Fibroblast of skin of left quadriceps (primary cell): ENCODE results near the gene KIRREL1.
"Not testable (repeated sequence)": the region's sequence is repeated elsewhere in the genome, so short reads cannot be mapped to it uniquely, and the experiment has no call there.

ENCODE experiments used
- DNase-seq, 2 experiments: peaks; one replicate each; pipeline ENCODE4 v3.0.0-alpha.2; 2013; ENCODE audit warnings: low read depth in 2 of 2

The KIRREL1 gene

GRCh38 chr1:158104891-158105290 lies 111.4 kb downstream of the KIRREL1 start:
- no peak for DNase-seq

GRCh38 chr1:158105352-158106095 lies 112.1 kb downstream of the KIRREL1 start:
- no peak for DNase-seq

GRCh38 chr1:158107916-158108315 lies 114.5 kb downstream of the KIRREL1 start:
- DNase-seq, result no peak

DNA sequence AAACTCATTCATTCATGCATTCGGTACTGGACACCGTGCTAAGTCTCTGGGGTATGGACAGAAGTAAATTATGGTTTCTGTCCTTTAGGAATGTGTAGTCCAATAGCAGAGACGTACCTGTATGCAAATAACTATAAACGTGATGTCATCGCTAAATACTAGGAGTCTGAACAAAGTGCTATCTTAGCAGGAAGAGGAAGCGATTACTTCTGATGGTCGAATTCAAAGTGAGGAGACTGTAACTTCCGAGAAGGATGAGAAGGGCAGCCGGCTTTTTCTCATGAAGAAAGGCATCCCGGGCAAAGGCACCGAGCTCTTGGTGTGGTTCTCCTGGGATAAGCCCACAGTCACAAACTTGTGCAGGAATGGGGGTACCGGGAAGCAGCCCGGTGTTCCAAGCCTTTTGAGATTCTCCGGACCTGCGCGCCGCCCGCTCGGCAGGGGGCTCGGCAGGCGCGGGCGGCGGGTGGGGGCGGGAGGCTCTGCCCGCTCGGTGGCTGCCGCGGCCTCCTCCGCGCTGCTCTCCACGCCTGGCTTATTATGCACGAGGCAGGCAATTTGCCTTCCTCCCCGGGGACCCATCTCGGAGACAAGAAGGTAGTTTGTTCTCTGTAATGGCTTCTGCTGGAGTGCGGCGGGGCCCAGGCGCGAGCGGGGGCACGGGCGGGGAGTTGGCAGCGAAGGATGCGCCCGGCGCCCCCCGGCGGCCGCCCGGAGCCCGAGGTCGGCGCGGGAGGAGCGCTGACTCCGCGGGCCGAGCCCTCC lies 119.7 kb downstream of the KIRREL1 start:
- DNase-seq, result no peak

GRCh38 chr1:158113759-158114127 lies 120.3 kb downstream of the KIRREL1 start:
- no peak for DNase-seq

DNA sequence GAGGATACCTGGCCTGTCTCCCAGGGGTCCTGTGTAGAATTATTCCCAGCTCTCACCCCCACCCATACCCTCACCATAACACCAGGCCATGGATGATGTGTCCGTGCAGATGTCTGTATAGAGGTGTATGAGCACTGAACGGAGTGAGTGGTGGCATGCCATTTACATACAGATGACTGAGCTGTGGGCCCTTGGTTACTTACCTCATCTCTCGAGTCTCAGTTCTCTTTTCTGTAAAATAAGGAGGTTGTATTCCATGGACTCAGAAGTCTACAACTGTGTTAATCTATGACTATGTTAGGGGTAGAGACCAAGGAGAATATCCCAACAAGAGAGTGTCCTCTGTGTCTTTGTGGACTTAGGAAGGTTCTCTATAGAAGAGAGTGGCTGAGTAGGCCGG lies 121.7 kb downstream of the KIRREL1 start:
- no peak for DNase-seq

DNA sequence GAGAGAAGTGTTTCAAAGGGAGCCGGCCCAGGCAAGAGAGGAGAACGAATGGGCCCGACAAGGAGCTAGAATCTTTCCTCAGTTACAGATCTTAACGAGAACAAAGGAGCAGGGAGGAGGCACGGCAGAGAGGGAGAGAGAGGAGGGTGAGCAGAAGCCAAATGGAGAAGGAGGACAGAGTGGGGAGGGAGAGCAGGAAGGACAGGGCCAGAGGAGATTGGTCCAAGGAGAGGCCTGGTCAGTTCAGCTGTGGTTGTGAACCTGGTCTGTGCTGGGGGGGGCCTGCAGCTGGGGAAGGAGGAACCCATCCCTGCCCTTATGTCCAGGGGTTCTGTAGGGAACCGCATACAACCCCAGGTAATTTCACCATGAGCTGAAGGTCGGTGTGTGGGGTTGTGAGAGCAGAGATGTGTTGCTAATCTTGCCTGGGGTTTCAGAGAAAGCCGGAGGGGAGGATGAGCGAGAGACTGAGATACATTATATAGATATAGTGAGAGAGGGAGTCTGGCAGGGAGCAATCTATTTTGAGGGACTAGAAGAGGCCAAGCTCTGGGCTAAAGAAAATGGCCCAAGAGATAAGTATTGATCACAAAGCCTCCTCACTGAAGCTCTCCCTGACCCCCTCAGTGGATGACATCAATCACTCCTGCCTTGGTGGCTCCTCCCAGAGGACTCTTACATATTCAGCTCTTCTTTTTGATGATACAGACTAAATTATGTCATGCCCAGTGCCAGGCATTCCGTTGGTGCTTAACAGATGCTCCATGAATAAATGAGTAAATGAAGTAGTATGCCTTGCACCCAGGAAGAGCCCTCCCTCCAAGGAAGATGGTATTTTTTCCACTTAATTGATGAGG lies 123.1 kb downstream of the KIRREL1 start:
- no peak for DNase-seq

DNA sequence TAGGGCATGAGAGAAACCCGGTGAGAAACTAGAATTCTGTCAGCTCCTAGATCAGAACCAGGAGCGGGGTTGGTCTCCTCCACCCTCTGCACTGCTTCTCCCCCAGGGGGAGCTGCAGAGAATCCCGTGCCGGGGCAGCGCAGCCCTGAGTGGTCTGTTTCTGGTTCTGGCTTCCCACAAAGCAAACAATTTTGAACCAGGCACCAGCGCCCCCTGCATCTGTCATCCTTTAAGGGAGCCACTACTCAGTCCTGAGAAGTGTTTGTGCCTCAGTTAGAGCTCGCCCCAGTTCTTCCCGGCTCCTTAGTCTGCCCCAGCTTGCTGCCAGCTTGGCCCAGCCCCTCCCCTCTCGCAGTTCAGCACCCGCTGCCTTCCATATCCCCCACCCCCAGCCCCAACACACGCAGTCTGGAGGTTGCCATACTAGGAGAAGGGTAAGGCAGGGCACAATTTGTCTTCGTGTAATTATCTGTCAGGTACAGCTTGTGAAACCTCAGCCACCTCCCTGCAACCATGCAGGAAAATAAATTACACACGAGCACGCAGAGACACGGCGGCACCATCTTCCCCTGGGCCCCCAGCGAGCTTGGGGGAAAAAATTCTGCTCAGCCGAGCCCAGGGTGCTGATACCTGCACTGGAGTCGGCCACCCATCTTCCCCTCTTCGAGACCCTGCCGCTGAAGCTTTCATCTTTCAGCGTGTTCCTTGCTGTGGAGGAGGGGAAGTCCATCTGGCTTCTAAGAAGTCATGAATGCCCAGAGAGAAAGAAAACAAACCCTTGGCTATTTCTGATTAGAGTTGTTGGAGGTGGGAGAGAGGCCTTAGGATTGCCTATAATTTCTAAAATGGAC lies 124.6 kb downstream of the KIRREL1 start:
- DNase-seq, result peak in 1 of 2 experiments; percentile 25

DNA sequence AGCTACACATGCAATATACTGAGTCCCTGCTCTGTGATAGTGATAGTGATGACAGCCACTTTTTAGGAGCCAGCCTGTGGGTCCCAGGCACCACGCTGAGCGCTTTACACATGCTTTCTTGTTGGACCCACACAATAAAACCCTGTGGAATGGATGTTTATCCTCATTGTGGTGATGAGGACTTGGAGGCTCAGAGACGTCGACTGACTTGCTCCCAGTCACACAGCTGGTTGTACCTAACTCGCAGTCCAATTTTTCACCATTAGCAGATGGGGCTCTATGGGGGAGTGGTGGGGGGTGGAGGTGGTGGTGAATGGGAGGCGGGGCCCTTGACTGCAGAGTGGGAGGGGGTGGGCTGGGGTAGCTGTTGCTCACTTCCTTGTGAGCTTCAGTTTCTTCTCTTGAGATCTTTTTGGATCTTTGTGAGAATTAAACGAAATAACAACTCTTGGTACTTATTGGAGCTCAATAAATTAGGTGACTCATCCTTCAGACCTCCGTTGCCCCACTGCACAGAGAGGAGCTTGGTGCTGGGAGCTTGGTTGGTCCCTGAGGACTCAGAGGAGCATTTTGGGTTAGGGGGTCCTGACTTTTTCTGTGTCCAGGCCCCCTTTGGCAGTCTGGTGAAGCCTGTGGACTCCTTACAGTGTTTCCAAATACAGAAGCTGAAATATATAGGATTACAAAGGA lies 125.4 kb downstream of the KIRREL1 start:
- no peak for DNase-seq

- DNase-seq, result no peak
Measured at GRCh38 chr1:158119976-158120653, 126.7 kb downstream of the KIRREL1 start.

DNA sequence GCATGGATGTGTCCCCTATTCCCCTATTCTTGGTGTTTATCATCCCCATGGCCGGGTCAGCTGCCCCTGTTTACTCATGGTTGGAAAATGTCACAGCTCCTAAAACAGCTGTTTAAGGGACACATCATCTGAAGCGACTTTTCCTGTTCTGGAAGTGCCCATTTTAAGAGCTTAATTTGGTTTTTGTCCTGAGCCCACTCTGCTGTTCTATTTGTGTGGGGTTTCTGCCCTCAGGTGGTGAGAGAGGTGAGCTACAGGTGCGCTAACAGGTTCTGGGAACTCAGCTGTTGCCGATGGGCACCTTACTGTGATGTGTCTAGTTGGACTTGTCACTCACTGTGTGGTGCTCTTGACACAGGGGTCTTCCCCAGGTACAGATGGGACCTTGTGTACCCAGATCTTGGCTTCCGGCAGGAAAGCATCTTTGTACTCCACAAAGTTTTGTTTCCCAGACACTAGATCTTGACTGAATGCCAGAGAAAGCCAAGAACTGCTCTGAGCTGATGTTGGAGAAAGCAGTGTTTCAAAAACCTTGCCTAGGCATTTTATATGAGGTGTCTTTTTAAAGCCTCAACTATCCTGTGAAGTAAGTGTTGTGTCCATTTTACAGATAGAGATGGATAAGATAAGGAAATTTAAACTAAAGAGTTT lies 128.3 kb downstream of the KIRREL1 start:
- DNase-seq, result peak in 1 of 2 experiments; percentile 15

GRCh38 chr1:158122833-158123388 lies 129.5 kb downstream of the KIRREL1 start:
- DNase-seq, result no peak

DNA sequence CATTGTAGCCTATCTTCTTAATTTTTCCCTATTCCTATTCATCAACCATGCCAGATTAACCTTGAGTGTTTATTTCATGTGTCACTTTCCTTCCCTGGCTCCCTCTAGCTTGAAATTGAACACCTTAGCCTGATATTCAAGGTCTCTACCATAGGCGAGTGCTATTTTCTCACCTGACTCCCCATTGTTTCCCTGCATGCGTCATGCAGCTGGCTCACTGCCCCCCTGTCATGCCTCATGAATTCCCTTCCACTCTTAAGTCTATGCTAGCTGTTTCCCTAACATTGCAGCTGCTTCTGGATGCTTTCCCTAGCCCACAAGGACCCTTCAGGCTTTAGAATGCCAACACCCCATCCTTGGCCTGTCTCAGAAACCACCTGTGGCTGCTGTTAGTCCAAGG lies 130.6 kb downstream of the KIRREL1 start:
- DNase-seq, result no peak

DNA sequence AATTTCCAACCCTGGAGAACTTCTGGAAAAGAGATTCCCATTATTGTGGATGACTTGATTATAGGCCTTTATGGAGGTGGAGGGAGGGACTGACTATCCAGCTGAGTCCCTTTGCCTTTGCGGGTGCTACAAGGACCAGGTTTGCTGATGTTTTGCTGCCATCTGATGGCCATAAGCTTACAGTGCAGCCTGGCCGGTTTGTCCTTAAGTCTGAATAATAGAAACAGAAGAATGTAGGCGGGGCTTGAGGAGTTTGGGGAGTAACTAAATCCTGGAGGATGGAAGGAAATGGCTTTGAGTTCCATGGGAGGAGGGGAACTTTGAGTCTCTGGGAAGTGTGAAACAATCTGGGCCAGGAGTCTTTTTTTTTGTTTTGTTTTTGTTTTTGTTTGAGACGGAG lies 131.6 kb downstream of the KIRREL1 start:
- DNase-seq, result peak; percentile 88 to 89

- no peak for DNase-seq
Measured at GRCh38 chr1:158126425-158126824, 133.0 kb downstream of the KIRREL1 start.

DNA sequence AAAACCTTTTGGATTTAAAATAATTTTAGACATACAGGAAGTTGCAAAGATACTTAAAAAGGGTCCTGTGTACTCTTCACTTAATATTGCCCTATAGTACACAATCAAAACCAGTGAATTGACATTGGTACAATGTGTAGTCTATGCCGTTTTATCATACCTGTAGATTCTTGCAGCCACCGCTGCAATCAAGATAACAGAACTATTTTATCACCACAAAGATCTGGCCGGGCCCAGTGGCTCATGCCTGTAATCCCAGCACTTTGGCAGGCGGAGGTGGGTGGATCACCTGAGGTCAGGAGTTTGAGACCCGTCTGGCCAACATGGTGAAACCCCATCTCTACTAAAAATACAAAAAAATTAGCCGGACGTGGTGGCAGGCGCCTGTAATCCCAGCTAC lies 135.1 kb downstream of the KIRREL1 start:
- DNase-seq, result not testable (repeated sequence)

- no peak for DNase-seq
Measured at GRCh38 chr1:158131217-158131616, 137.8 kb downstream of the KIRREL1 start.

- DNase-seq, result no peak
Measured at GRCh38 chr1:158140764-158141192, 147.3 kb downstream of the KIRREL1 start.

GRCh38 chr1:158145173-158145719 lies 151.8 kb downstream of the KIRREL1 start:
- no peak for DNase-seq
